K562 (cell line): ENCODE measurements around the gene MT1X. TPM values are rescaled to one million over a fixed set of nuclear protein-coding genes. Genes with fewer than 3 reads are reported as not detected.

Experiments used
- ATAC-seq: fragments of 200-7000 bp; cut with Tn5 transposase; 3 replicates; pipeline ENCODE4 v1.9.1; 2020; ENCODE audit warnings: moderate library complexity
- BruUV-seq: library from RNA; stranded (reverse); fragments of 400-500 nt; replicated peaks from 2 replicates; lab custom pipeline; 2021; lab: Mats Ljungman, UMichigan
- CTCF ChIA-PET: fragments of 300-600 bp; formaldehyde crosslinking; extraction: SDS; loops from one replicate; lab custom pipeline; 2021; ENCODE audit warnings: low intra/inter-chr PET ratio; lab: Yijun Ruan, JAX
- POLR2A ChIA-PET: fragments of 300-600, 350-650 bp; sonication (Branson Sonifier 250); formaldehyde crosslinking; extraction: SDS; loops from one replicate; lab custom pipeline; 2021; ENCODE audit warnings: antibody characterized with exemption, inconsistent platforms; lab: Yijun Ruan, JAX
- DNase-seq, 4 experiments: peaks; one replicate each; pipeline versions ENCODE4 v3.0.0 to v3.0.0-alpha.2; 2011 to 2018; ENCODE audit warnings: low spot score in 3 of 4, mixed read lengths in 3 of 4; ENCODE audit errors: extremely low read depth in 1 of 4
- FAIRE-seq: peaks from 2 replicates; lab custom pipeline; 2011; peaks lifted over from hg19 to GRCh38; lab: Jason Lieb, UNC
- H2AFZ ChIP-seq: 2 replicates; pipeline ENCODE4 v1.6.0; 2011; ENCODE audit warnings: low read depth, low read length, control low read depth, inconsistent platforms
- H3K27ac ChIP-seq: fragments of 200-600 bp; 3 replicates; pipeline ENCODE4 v1.8.0; 2011; ENCODE audit warnings: low read depth, mild to moderate bottlenecking, control low read depth, inconsistent platforms, low read length, moderate library complexity, mixed read lengths; ENCODE audit errors: extremely low read depth
- H3K27me3 ChIP-seq, 2 experiments: fragments of 300-600 bp in 1 of 2; 2 replicates in 1 of 2; 3 replicates in 1 of 2; pipeline versions ENCODE4 v1.6.0 to v1.8.0; 2011; ENCODE audit warnings: inconsistent platforms in 2 of 2, low read length in 2 of 2, mild to moderate bottlenecking in 1 of 2, mixed read lengths in 1 of 2, moderate library complexity in 1 of 2; ENCODE audit not compliant: control insufficient read depth in 2 of 2, insufficient read depth in 2 of 2
- H3K36me3 ChIP-seq: fragments of 300-600 bp; 3 replicates; pipeline ENCODE4 v1.8.0; 2011; ENCODE audit warnings: mild to moderate bottlenecking, low read length, inconsistent platforms; ENCODE audit not compliant: control insufficient read depth, insufficient read depth
- H3K4me1 ChIP-seq, 2 experiments: fragments of 200-600 bp in 1 of 2; replicated peaks in 1 of 2; 2 replicates in 1 of 2; 3 replicates in 1 of 2; pipeline versions ENCODE4 v1.5.1 to v1.8.0; 2011; ENCODE audit warnings: inconsistent platforms in 2 of 2, low read length in 2 of 2, mild to moderate bottlenecking in 1 of 2, mixed read lengths in 1 of 2, moderate library complexity in 1 of 2; ENCODE audit not compliant: control insufficient read depth in 2 of 2, insufficient read depth in 2 of 2
- H3K4me2 ChIP-seq: 2 replicates; pipeline ENCODE4 v1.6.1; 2011; ENCODE audit warnings: low read length, control low read depth, inconsistent platforms, mixed read lengths; ENCODE audit not compliant: insufficient read depth
- H3K4me3 ChIP-seq: fragments of 200-600 bp; sonication (generic), shearing (Covaris generic); 2 replicates; pipeline ENCODE4 v1.5.1; 2016; ENCODE audit warnings: control low read depth, inconsistent platforms
- H3K79me2 ChIP-seq: fragments of 200-600 bp; 3 replicates; pipeline ENCODE4 v1.8.0; 2011; ENCODE audit warnings: low read length, inconsistent platforms; ENCODE audit not compliant: control insufficient read depth, insufficient read depth
- H3K9ac ChIP-seq, 2 experiments: 2 replicates each; pipeline versions ENCODE4 v1.6.0 to v1.6.1; 2011; ENCODE audit warnings: low read depth in 2 of 2, low read length in 2 of 2, control low read depth in 1 of 2, inconsistent platforms in 1 of 2, mild to moderate bottlenecking in 1 of 2, mixed read lengths in 1 of 2; ENCODE audit not compliant: insufficient read depth in 1 of 2
- H3K9me1 ChIP-seq: one replicate; pipeline ENCODE4 v1.6.0; 2011; ENCODE audit warnings: inconsistent platforms, mild to moderate bottlenecking, low read length, moderate library complexity; ENCODE audit not compliant: control insufficient read depth, insufficient read depth
- H3K9me3 ChIP-seq: replicated peaks from 2 replicates; pipeline ENCODE4 v1.5.1; 2011; ENCODE audit warnings: low read depth, low read length, inconsistent platforms; ENCODE audit not compliant: control insufficient read depth, insufficient read depth
- H4K20me1 ChIP-seq: replicated peaks from 2 replicates; pipeline ENCODE4 v1.6.1; 2011; ENCODE audit warnings: low read length, inconsistent platforms, mixed read lengths; ENCODE audit not compliant: control insufficient read depth, insufficient read depth
- L3MBTL2 ChIP-seq: fragments of 450-650 bp; IDR thresholded peaks from 2 replicates; pipeline ENCODE4 v1.6.1; 2016; ENCODE audit warnings: mild to moderate bottlenecking, moderate library complexity
- SIN3A ChIP-seq, 2 experiments: fragments of 150-350 bp in 1 of 2; IDR thresholded peaks; 2 replicates each; pipeline ENCODE4 v1.6.1; 2011 to 2016; ENCODE audit warnings: borderline replicate concordance in 2 of 2, low read depth in 2 of 2, low read length in 2 of 2, mild to moderate bottlenecking in 2 of 2, moderate library complexity in 2 of 2; ENCODE audit not compliant: control insufficient read depth in 1 of 2
- THRAP3 ChIP-seq: fragments of 450-650 bp; IDR thresholded peaks from 2 replicates; pipeline ENCODE4 v1.6.1; 2016; ENCODE audit warnings: mild to moderate bottlenecking, inconsistent platforms, borderline replicate concordance
- ZNF165 ChIP-seq: fragments of 250-450 bp; sonication (Bioruptor Pico); IDR thresholded peaks from 2 replicates; pipeline ENCODE4 v1.4.0; 2020; ENCODE audit warnings: borderline replicate concordance
- WGBS: fragments of 100-300 bp; shearing (Covaris generic); methylation state at CpG from one replicate; pipeline ENCODE4 v1.1.6; 2016; ENCODE audit warnings: low coverage, mixed read lengths; ENCODE audit not compliant: insufficient coverage; ENCODE audit errors: missing lambda C conversion rate; 5-methylcytosine and 5-hydroxymethylcytosine counted together
- in situ Hi-C: fragments of 300-500 bp; cut with MboI; formaldehyde crosslinking; loops from 4 replicates; pipeline ENCODE4 v1.15.0; 2018; ENCODE audit warnings: inconsistent platforms, mixed read lengths
- intact Hi-C: fragments of 100-400 bp; cut with micrococcal nuclease; formaldehyde crosslinking; loops from 2 replicates; pipeline ENCODE4 v1.14.2; 2022
- polyA plus RNA-seq, 8 experiments: library from polyadenylated mRNA; depleted of rRNA in 4 of 8; stranded (reverse) in 5 of 8; unstranded in 3 of 8; fragments of >200 nt; fragmentation: Nextera tagmentation in 2 of 8; fragmentation: Illumina TruSeq in 1 of 8; extraction: Ambion mirVana in 2 of 8; extraction: Trizol in 1 of 8; gene quantifications; 2 replicates each; pipeline versions ENCODE4 v1.2.1 to v1.2.3, GENCODE V29; 2011 to 2014; ENCODE audit warnings: inconsistent platforms in 1 of 8, missing spikeins in 1 of 8
- total RNA-seq, 7 experiments: library from RNA; depleted of rRNA in 6 of 7; stranded (reverse); fragments of >200 nt in 6 of 7; fragmentation: Illumina TruSeq in 2 of 7; extraction: Trizol in 2 of 7; gene quantifications; 2 replicates each; pipeline versions ENCODE4 v1.2.1 to v1.2.3, GENCODE V29; 2011 to 2021; ENCODE audit warnings: low replicate concordance in 1 of 7
- TF ChIP-seq, protein P1 (sequence below): sonication (generic); formaldehyde crosslinking; IDR thresholded peaks from 2 replicates; pipeline ENCODE4 v1.8.0; 2022; ENCODE audit warnings: mild to moderate bottlenecking, missing genetic modification reagents

The MT1X gene
- total and polyA plus RNA-seq, 9 of the 15 experiments (the other 6 are each of a cell fraction or from before 2014, with no cell fraction given): 4.9 to 22.8 (median 8.7) TPM

DNA sequence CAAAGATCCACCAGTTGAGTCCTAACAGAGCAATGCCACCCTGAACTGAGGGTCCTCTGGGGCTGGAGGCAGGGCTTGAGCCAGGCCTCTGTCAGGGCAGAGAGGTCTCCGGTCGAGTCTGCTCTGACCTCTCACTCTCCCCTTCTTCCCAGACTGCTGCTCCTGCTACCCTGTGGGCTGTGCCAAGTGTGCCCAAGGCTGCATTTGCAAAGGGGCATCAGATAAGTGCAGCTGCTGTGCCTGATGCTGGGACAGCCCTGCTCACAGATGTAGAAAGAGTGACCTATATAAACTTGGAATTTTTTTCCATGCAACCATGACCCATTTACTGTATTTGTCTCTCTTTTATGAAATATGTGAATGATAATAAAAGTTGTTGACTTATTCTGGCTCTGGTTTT lies 33.0 kb upstream of the MT1X start:
- H3K79me2 ChIP-seq: no peaks in the 10 kb centered on the region
- intact Hi-C loops (no loop called here), in situ Hi-C loops (no loop called here)
- no peak for FAIRE-seq
- no peak overlapping the region for H3K9ac ChIP-seq
- no peak overlapping the region for H3K27ac ChIP-seq
- 0% methylated on average over 2 of the region's 2 CpGs for WGBS
- H3K4me3 ChIP-seq: no peak overlapping the region
- no peaks in the 10 kb centered on the region for H3K36me3 ChIP-seq
- TF ChIP-seq SIN3A (IDR thresholded peaks at IDR 0.05; ENCODE audit: borderline replicate concordance in 2 of 2, control insufficient read depth in 1 of 2, low read depth in 2 of 2, low read length in 2 of 2) (no peak), ZNF165 (CRISPR knock-in tag) (no peak)
- H3K27me3 ChIP-seq: peaks cover 30 to 66% of the 10 kb centered on the region in 2 experiments; a peak in 4 of 5 replicates
- BruUV-seq: no TSS peak
- no peak for DNase-seq
- no peaks in the 10 kb centered on the region for H3K9me1 ChIP-seq
- H3K9me3 ChIP-seq: no peaks in the 10 kb centered on the region
- H4K20me1 ChIP-seq: no peaks in the 10 kb centered on the region; the same call in 1 of the 2 replicates
- no peak overlapping the region for H3K4me2 ChIP-seq
- no peak for ATAC-seq
- ChIA-PET CTCF (no interaction called here), POLR2A (interaction anchor here (1.4 kb wide), 1 partner anchor 19 kb away, joined by 4 read pairs; the partner anchor contains the start of gene MT1G)
- H3K4me1 ChIP-seq: peaks cover 0 to 5% of the 10 kb centered on the region in 2 experiments; a peak in 1 of 5 replicates
- no peak overlapping the region for H2AFZ ChIP-seq

DNA sequence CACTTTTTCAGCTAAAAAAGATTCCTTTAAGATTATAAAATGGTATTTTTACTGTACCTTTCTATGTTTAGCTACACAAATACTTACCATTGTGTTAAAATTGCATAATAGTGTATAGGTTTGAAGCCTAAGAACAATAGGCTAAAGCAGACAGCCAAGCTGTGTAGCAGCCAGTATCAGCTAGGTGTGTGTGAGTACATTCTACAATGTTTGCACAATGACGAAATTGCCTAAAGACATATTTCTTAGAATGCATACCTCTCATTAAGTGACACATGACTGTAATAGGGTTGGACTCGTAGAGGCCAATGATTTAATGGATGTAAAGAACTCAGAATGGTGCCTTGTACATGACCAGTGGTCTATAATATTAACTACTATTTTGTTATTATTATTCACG lies 32.5 kb upstream of the MT1X start:
- no TSS peak for BruUV-seq
- Histone ChIP-seq H2AFZ (no peak overlapping the region), H3K4me2 (no peak overlapping the region), H3K9ac (no peak overlapping the region), H3K4me1 (peaks cover 0 to 5% of the 10 kb centered on the region in 2 experiments; a peak in 1 of 5 replicates), H3K27ac (no peak overlapping the region), H3K79me2 (no peaks in the 10 kb centered on the region), H3K27me3 (peaks cover 30 to 63% of the 10 kb centered on the region in 2 experiments; a peak in 4 of 5 replicates), H3K4me3 (no peak overlapping the region), H3K9me3 (no peaks in the 10 kb centered on the region), H4K20me1 (no peaks in the 10 kb centered on the region; the same call in 1 of the 2 replicates), H3K36me3 (no peaks in the 10 kb centered on the region)
- in situ Hi-C loops: no loop called here
- DNase-seq: no peak
- 4% methylated on average over 3 of the region's 3 CpGs for WGBS
- POLR2A ChIA-PET: no interaction called here
- FAIRE-seq: no peak
- intact Hi-C loops: no loop called here
- CTCF ChIA-PET: no interaction called here
- no peak for TF ChIP-seq THRAP3
- no peak for TF ChIP-seq L3MBTL2
- TF ChIP-seq, protein P1, sequence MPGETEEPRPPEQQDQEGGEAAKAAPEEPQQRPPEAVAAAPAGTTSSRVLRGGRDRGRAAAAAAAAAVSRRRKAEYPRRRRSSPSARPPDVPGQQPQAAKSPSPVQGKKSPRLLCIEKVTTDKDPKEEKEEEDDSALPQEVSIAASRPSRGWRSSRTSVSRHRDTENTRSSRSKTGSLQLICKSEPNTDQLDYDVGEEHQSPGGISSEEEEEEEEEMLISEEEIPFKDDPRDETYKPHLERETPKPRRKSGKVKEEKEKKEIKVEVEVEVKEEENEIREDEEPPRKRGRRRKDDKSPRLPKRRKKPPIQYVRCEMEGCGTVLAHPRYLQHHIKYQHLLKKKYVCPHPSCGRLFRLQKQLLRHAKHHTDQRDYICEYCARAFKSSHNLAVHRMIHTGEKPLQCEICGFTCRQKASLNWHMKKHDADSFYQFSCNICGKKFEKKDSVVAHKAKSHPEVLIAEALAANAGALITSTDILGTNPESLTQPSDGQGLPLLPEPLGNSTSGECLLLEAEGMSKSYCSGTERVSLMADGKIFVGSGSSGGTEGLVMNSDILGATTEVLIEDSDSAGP (CRISPR knock-in tag): no peak
- TF ChIP-seq, all 486 proteins: peak for 0
- no peak for ATAC-seq
- no peaks in the 10 kb centered on the region for H3K9me1 ChIP-seq
